H4 (cell line): ENCODE data around the gene MYORG. TPM values are rescaled to one million over a fixed set of nuclear protein-coding genes. Genes with fewer than 3 reads are reported as not detected.

Experiments
- DNase-seq: peaks from one replicate; pipeline ENCODE4 v3.0.0-alpha.2; 2015; ENCODE audit warnings: low spot score
- total RNA-seq: library from RNA; depleted of rRNA; stranded (reverse); fragments of >200 nt; shearing (Covaris generic); gene quantifications from 2 replicates; pipeline ENCODE4 v1.2.3, GENCODE V29; 2014; rRNA removed

MYORG gene
- total RNA-seq, 1 experiment from 2014 or later: 2.7 TPM

DNA sequence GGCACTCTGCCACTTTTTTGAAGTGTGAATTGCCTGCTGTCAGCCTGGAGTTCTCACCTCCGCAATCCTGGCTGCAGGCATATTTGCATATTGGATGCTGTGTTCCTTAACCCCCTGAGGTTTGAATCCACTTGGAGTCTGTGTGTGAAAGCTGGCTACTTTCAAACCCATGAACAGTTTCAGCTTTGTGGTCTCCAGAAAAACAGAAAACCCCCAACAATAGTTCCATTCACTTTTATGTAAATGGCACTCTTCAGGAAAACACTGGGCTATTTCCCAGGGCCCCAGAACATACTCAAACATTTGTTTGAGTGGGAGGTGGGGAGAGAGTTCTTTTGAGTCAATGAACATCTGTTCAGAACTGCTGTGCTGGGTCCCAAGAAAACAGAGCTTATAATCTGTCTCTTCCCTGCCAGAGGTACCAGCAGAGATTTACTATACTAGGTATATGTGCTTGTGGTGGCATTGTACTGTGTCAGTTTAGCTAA is 42.3 kb downstream of the MYORG start:
- no peak for DNase-seq

GRCh38 chr9:34333836-34334235 is 42.9 kb downstream of the MYORG start:
- no peak for DNase-seq

GRCh38 chr9:34332076-34332964 is 44.4 kb downstream of the MYORG start:
- peak; percentile 47 for DNase-seq

DNA sequence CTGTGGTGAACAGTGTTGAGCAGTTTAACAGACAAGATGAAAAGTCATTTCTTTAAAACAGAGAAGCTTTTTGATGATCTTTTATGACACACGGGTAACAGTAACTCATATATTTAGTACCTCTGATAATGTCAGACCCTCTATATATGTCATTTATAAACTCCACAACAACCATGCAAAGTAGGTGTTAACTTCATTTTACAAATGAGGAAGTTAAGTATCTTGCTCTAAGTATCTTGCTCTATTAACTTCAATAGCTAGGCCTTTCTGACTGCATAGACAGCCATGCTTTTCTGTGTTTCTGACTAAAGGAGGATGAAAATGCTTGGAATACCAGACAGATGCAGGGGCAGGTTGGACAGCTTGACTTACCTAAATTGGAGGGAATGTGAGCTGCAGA is 45.5 kb downstream of the MYORG start:
- DNase-seq: no peak

- DNase-seq: peak; percentile 100
Measured at GRCh38 chr9:34328987-34329832, 47.5 kb downstream of the MYORG start, which contains the start of the genes KIF24 and NUDT2. Gene KIF24, minus strand, starts transcription at chr9:34329268. Its CDS starts 17,922 bp downstream, at chr9:34311346. Gene NUDT2, plus strand, starts transcription at chr9:34329569. Its CDS starts 9,471 bp downstream, at chr9:34339040.

GRCh38 chr9:34328500-34328986 is 48.2 kb downstream of the MYORG start:
- no peak for DNase-seq

- no peak for DNase-seq
Measured at GRCh38 chr9:34326690-34327089, 50.0 kb downstream of the MYORG start.

- DNase-seq: no peak
Measured at GRCh38 chr9:34322899-34323591, 53.7 kb downstream of the MYORG start.

DNA sequence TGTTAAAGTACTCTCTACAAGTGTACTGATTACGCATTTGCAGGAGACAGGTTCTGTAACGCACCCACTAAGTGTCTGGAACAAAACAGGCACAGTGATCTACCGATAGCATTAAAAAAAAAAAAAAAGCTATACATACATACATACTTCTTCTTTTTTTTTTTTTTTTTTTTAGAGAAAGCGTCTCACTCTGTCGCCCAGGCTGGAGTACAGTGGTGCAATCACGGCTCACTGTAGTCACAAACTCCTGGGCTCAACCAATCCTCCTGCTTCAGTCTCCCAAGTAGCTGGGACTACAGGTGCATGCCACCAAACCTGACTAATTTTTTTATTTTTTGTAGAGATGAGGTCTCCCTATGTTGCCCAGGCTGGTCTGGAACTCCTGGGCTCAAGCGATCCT is 55.2 kb downstream of the MYORG start:
- no peak for DNase-seq

DNA sequence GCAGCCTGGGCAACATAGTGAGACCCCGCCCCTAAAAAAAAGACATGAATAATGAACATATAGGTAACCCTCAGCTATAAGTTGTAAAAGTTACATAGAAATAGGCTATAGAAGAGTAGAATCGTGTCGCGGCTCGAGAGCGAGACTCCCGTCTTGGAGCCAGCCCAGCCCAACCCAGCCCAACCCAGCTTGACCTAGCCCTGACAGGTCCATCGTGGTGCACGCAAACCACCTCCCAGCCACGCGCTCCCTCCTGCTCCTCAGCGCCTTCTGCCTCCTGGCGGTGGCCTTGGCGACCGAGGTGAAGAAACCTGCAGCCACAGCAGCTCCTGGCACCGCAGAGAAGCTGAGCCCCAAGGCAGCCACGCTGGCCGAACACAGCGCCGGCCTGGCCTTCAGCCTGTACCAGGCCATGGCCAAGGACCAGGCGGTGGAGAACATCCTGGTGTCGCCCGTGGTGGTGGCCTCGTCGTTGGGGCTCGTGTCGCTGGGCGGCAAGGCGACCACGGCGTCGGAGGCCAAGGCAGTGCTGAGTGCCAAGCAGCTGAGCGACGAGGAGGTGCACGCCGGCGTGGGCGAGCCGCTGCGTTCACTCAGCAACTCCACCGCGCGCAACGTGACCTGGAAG is 58.4 kb downstream of the MYORG start:
- DNase-seq: no peak

DNA sequence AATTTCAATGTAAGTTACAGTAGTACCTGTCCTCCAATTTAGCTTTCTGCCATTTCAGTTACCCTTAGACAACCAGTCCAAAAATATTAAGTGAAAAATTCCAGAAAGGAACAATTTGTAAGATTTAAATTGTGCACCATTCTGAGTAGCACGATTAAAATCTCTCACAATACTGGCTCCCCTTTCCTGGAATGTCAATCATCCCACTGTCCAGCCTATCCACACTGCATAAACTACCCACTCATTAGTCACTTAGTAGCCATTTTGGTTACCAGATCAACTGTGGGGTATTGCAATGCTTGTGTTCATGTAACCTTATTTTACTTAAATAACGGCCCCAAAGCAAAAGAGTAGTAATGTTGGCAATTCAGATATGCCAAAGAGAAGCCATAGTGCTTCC is 59.3 kb downstream of the MYORG start:
- DNase-seq: no peak

Other genes starting within 250 kb of the MYORG start
- 32.8 and 43.4 TPM in 2 replicates for gene UBAP1, start 197.9 kb downstream of the MYORG start, total RNA-seq
- 5.5 and 5.9 TPM in 2 replicates for gene KIF24, start 47.6 kb downstream of the MYORG start, total RNA-seq
- gene NUDT2, start 47.3 kb downstream of the MYORG start, total RNA-seq: 71.9 and 75.3 TPM in 2 replicates
- gene FAM219A, start 81.7 kb upstream of the MYORG start, total RNA-seq: 13.6 and 17.9 TPM in 2 replicates
- gene DNAI1, start 81.9 kb upstream of the MYORG start, total RNA-seq: 0.04 and 0.27 TPM in 2 replicates
- gene ENHO, start 146.1 kb upstream of the MYORG start, total RNA-seq: 1.9 and 2.3 TPM in 2 replicates
- gene CNTFR, start 212.8 kb upstream of the MYORG start, total RNA-seq: 0.15 and 0.55 TPM in 2 replicates
- 52.8 and 59.3 TPM in 2 replicates for gene RPP25L, start 235.2 kb upstream of the MYORG start, total RNA-seq
- 153 and 168 TPM in 2 replicates for gene DCTN3, start 243.6 kb upstream of the MYORG start, total RNA-seq